GM12865 (cell line): ENCODE measurements around the gene CATSPERD.

ENCODE experiments used
- DNase-seq: peaks from one replicate; pipeline ENCODE4 v3.0.0; 2010; ENCODE audit warnings: low read depth
- H3K4me3 ChIP-seq: 2 replicates; pipeline ENCODE4 v1.5.1; 2011; ENCODE audit warnings: mild to moderate bottlenecking, low read depth, low read length, control low read depth
- CTCF ChIP-seq: IDR thresholded peaks from 2 replicates; pipeline ENCODE4 v1.5.1; 2011; ENCODE audit warnings: low read length, control low read depth, low read depth, inconsistent platforms; ENCODE audit not compliant: insufficient read depth; ENCODE audit errors: missing control alignments

CATSPERD gene

GRCh38 chr19:5809469-5809868 lies 89.0 kb downstream of the CATSPERD start:
- no peak for TF ChIP-seq CTCF
- no peak overlapping the region for H3K4me3 ChIP-seq
- DNase-seq = no peak

GRCh38 chr19:5811117-5811516 lies 90.7 kb downstream of the CATSPERD start:
- DNase-seq = no peak
- no peak overlapping the region for H3K4me3 ChIP-seq
- no peak for TF ChIP-seq CTCF

DNA sequence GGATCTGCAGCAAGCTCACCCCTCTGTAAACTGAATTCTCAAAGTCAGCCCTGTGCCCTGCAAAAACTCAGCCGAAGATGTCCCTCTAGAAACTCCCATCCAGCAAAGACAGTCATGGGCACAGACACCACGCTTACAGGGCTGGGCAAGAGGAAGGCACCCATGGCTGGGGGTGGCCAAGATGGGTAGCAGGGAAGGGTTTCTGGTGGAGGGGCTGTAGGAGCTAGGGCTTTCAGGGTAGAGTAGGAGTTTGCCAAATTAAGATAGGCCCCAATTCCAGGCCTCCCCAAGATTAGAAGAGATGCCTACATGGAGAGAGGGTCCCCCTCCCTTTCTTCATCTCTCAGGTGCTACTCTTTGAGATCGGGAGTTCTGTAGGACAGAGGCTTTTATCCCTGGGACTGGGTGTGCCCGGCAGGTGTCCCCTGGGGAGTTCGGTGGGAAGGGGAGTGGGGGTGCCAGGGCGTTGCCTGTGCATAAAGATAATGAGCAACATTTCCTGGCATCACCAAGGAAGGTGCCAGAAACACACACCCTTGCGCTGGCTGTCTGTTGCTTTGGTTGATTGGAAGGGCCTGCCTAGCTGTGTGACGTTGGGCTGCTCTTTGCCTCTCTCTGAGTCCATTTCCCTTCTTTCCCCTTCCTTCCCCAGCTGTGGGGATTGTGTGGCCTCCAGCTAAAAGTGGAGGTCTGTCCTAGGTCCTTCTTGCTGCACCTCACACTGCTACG lies 93.8 kb downstream of the CATSPERD start:
- no peak for DNase-seq
- TF ChIP-seq CTCF = no peak
- H3K4me3 ChIP-seq = no peak overlapping the region

- TF ChIP-seq CTCF = no peak
- DNase-seq = no peak
- H3K4me3 ChIP-seq = no peak overlapping the region
These were observed 94.4 kb downstream of the CATSPERD start for GRCh38 chr19:5814852-5815246.

DNA sequence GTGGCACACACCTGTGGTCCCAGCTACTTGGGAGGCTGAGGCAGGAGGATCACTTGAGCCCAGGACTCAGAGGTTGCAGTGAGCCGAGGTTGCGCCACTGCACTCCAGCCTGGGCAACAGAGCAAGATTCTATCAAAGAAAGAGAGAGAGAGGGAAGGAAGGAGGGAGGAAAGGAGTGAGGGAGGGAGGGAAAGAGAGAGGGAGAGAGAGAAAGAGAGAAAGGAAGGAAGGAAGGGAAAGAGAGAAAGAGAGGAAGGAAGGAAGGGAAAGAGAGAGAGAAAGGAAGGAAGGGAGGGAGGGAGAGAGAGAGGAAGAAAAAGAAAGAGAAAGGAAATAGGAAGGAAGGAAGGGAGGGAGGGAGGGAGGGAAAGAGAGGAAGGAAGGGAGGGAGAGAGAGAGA lies 96.8 kb downstream of the CATSPERD start:
- no peak for TF ChIP-seq CTCF
- H3K4me3 ChIP-seq = no peak overlapping the region
- DNase-seq = no peak

GRCh38 chr19:5818594-5818993 lies 98.2 kb downstream of the CATSPERD start:
- H3K4me3 ChIP-seq = no peak overlapping the region
- DNase-seq = no peak
- no peak for TF ChIP-seq CTCF

GRCh38 chr19:5820785-5821184 lies 100.3 kb downstream of the CATSPERD start:
- DNase-seq = no peak
- no peak for TF ChIP-seq CTCF
- H3K4me3 ChIP-seq = no peak overlapping the region
